GM12891 (cell line): ENCODE measurements around the gene GTF2H2C.

Experiments used
- POLR2A ChIP-seq: IDR thresholded peaks from 2 replicates; pipeline ENCODE4 v1.6.1; 2011; ENCODE audit warnings: low read depth, low read length, control low read depth
- POLR2AphosphoS5 ChIP-seq: IDR thresholded peaks from 2 replicates; pipeline ENCODE4 v1.6.1; 2011; ENCODE audit warnings: low read depth, low read length, control low read depth
- POU2F2 ChIP-seq: IDR thresholded peaks from 2 replicates; pipeline ENCODE4 v1.6.1; 2011; ENCODE audit warnings: low read depth, mild to moderate bottlenecking, control low read depth, low read length, moderate library complexity
- TAF1 ChIP-seq: IDR thresholded peaks from 2 replicates; pipeline ENCODE4 v1.6.1; 2011; ENCODE audit warnings: low read depth, low read length, control low read depth

- TF ChIP-seq POLR2A (no peak), POLR2AphosphoS5 (no peak), TAF1 (no peak), POU2F2 (no peak)
Measured at GRCh38 chr5:69526660-69527059, 33.3 kb upstream of the GTF2H2C start.
